ENCODE results near the gene CYP4B1.

The CYP4B1 gene

DNA sequence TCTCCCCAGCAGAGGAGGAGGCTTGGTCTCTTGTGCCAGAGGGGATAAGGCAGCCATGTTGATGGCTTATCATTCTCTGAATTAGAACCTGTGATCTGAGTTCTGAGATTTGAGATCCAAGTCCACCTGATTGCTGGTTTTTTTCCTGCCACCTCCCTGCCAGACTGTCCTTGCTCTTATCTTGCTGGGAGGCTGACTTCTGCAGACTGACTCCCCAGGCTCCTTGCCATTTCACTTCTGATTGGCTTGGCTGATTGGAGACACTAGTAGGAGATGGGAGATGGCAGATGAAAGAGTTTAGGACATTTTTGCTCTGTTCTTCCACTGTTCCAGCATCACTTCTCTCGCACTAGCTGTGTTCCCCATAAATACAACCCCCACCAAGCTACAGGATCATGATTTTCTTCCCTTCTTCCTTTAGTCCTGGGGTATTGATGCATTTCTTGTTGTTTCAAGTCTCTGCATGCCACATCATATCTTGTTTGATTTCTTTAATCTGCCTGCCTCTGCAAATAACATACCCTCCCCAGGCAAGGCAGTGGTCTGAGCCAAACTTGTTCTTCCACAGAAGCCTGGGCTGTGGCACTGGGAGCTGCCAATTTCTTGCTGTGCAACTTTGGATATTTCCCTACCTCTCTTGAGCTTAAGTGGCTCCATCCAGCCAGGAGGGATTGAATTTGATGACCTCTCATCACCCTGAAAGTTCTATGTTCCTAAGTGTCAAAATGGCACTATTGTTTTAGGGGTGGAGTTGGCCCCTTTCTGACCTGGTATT, 963 bp upstream of the CYP4B1 start:
- DNase-seq = no peak

DNA sequence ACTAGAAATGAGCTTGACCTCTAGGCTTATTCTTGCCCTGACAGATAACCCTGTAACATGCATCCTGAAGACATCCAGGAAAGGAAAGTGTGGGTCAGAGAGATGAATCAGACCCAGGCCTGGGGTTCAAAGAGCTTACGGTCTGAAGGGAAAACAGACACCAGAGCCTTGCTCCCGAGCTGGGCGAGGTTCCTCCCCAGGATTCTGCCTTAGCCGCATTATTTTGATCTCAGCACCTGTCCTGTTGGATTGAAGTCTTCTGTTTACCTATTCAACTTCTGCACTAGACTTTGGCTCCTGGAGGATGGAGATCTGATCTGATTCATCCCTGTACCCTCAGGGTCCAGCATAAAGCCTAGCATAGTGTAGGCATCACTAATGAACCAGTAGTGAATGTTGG, 1.9 kb downstream of the CYP4B1 start:
- DNase-seq = no peak

- no peak for DNase-seq
Measured at GRCh38 chr1:46801323-46802055, 2.6 kb downstream of the CYP4B1 start.

DNA sequence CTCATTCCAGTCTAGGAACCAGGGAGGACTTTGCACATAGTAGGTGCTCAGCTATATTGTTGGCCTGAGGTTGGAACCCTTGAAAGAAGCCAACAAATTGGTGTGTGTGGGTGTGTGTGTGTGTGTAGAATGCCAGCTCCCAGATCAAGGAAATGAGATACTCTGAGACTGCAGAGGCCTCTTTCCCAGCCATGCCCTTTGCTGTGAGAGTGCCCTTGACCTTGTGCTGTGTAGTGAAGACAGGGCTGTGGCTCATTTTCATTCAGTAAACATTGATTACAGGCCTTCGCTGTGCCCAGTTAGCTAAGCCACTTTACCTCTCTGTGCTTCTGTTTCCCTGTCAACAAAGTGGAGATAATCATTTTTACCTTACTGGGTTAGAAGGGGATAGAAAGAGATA, 3.2 kb downstream of the CYP4B1 start:
- DNase-seq = no peak

GRCh38 chr1:46802901-46803574, 4.2 kb downstream of the CYP4B1 start:
- DNase-seq = no peak

- no peak for DNase-seq
Measured at GRCh38 chr1:46804027-46804889, 5.4 kb downstream of the CYP4B1 start.

DNA sequence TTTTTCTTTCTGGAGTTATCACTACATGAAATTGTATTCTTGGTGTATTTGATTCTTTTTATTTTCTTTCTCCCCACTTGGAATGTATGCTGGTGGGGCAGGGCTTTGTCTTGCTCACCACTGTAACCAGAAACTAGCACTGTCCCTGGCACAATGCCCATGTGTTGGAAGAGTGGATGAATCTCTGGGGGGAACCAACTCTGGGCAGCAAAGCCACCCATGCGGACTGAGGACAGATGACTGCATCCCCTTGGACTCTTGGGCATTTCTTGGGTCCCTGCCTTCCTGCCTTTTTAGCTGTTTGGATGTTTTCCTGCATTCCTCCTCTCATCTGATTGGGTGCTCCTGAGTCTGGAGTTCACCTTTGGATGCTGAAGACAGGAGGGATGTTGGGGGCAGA, 6.1 kb downstream of the CYP4B1 start:
- DNase-seq = no peak

- no peak for DNase-seq
Measured at GRCh38 chr1:46805755-46806154, 6.9 kb downstream of the CYP4B1 start.

DNA sequence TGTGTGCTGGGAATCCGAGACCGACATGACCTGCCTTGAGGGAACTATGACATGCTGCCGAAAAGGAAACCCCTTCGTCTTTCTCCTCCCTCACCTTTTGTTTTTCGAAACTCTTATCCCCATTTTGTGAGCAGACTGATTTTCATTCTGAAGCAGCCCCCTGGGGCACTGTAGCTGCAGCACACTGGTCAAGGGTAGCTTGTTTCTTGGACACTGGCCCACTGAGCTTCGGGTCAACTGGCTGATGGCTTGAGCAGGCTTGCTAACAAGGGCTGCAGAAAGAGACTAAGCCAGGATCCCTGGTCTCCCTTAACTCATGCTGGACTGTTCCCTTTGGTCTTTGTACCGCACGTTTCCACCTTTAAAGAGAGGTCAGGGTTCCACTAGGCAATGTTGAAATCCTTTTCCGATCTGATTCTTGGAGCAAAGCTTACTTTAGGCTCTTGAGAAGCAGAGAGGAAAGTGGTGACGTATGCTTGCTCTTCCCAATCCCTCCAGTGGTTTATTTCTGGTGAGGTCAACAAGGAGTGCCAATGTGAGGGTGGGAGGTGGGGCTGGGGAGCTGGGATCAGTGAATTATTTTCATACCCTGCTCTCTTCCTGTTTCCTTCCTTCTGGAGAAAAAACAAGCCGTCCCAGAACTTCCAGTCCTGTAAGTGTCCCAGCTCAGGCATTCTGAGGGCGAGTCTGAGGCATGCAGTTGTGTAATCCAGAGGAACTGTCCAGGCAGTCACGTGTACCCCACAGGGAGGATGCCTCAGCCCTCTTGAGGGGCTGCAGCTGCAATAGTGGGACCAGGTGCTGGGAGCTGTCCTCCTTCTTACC, 7.6 kb downstream of the CYP4B1 start:
- no peak for DNase-seq

GRCh38 chr1:46807046-46807972, 8.5 kb downstream of the CYP4B1 start:
- no peak for DNase-seq

DNA sequence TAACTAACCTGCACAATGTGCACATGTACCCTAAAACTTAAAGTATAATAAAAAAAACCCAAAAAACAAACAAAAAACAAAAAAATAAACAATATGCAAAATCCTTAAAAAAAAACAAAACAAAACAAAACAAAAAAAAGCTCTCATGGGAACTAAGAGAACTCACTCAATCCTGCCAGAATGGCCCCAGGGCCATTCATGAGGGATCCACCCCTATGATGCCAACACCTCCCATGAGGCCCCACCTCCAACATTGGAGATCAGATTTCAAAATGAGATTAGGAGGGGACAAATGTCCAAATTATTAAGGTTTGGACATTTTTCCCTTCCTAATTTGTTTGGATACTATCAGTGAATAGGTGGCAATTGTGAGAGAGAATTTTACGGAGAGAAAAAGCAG, 10.2 kb downstream of the CYP4B1 start:
- no peak for DNase-seq

- no peak for DNase-seq
Measured at GRCh38 chr1:46809904-46810303, 11.1 kb downstream of the CYP4B1 start.

DNA sequence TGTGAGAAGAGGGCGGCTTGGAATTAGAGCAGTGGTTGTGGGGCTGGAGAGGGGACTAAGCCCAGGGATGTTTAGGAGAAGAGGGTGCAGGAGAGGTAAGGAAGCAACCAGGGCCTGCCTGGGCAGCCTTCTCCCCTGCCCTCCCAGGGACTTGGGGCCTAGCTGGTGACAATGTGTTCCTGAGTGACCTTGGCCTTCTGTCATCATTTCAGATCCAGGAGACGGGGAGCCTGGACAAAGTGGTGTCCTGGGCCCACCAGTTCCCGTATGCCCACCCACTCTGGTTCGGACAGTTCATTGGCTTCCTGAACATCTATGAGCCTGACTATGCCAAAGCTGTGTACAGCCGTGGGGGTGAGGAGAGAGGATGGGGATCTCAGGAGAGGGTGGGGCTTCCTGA, 11.8 kb downstream of the CYP4B1 start:
- DNase-seq = no peak

- DNase-seq = no peak
Measured at GRCh38 chr1:46811053-46811452, 12.2 kb downstream of the CYP4B1 start.

- DNase-seq = no peak
Measured at GRCh38 chr1:46812065-46812963, 13.5 kb downstream of the CYP4B1 start.

DNA sequence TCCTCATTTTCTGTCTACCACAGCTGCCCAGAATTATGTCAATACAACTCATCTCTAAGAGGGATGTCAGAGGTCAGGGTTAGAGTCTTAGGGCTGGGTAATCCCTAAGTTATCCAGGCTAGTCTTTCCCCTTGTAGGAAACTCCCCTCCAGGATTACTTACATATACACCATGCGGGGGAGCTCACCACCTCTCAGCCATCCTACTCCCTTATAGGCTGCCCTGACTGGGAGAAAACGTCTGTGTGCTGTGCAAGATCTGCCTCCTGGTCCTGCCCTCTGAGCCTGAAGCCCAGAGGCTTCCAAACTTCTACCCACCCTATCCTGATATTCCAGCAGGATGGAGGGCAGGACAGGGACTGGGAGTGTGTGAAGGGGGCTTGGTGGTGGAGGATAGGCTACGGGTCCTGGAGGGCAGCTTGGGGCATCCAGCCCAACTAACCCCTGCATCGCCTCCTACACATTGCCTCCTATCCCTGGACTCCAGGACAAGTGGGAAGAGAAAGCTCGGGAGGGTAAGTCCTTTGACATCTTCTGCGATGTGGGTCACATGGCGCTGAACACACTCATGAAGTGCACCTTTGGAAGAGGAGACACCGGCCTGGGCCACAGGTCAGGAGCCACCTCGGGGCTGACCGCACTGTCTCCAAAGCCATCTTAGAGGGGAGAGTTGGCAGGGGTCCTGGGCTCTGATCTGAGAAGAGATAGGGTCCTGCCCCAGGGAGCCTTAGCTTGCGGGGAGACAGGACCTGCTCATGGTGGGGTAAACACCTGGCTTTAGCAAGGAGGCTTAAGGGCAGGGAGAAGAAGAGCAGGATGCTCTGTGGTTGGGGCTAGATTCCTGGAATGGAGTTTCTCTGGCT, 14.4 kb downstream of the CYP4B1 start:
- no peak for DNase-seq

DNA sequence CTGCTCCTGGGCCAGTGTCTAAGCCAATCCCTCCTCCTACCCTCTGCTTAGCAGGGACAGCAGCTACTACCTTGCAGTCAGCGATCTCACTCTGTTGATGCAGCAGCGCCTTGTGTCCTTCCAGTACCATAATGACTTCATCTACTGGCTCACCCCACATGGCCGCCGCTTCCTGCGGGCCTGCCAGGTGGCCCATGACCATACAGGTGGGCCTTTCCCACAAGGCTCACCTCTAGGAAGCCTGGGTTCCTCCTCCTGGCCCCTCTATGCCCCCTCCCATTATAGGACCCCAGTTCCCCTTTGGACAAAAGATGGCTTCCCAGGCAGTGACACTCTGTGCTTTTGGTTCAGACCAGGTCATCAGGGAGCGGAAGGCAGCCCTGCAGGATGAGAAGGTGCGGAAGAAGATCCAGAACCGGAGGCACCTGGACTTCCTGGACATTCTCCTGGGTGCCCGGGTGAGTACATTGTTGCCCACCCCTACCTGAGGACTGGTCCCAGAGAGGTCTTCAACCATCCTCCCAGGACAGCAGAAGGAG, 15.1 kb downstream of the CYP4B1 start:
- DNase-seq = no peak

DNA sequence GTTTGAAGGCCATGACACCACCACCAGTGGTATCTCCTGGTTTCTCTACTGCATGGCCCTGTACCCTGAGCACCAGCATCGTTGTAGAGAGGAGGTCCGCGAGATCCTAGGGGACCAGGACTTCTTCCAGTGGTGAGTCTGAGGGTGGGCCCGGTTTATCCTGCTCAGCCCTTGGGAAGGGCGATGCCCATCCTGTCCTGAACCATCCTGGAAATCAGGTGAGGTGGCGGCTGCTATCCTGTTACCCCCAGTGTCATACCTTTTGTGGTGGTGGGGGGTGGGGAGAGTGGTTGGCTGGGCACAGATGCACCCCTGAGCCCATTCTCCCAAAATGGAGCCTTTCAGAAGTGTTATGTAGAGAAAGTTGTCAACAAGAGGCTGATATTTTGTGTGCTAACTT, 16.3 kb downstream of the CYP4B1 start:
- DNase-seq = no peak

DNA sequence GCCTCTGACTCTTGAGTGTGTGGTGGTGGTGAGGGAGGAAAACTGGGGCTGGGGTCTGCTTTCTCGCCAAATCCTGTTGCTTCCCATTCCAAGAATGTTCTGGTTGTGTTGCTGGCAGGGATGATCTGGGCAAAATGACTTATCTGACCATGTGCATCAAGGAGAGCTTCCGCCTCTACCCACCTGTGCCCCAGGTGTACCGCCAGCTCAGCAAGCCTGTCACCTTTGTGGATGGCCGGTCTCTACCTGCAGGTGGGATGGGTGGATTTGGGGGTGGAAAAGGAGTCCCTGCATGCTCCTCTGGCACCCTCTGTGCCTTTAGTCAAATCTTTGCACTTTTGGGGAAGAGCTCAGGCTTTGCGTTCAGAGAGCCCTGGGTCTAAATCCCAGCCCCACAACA, 18.1 kb downstream of the CYP4B1 start:
- no peak for DNase-seq

All from activated CD4-positive, alpha-beta T cell treated with anti-CD3 and anti-CD28 coated beads, Interleukin-2, amount 50 U/mL, for 48 hours (primary cell).